Endothelial cell of umbilical vein (primary cell): ENCODE measurements around the gene NDUFS8. TPM values are rescaled to one million over a fixed set of nuclear protein-coding genes. Genes with fewer than 3 reads are reported as not detected.

Experiments used
- BruUV-seq: library from RNA; stranded (reverse); fragments of 400-500 nt; replicated peaks from 2 replicates; lab custom pipeline; 2021; lab: Mats Ljungman, UMichigan
- CTCF ChIA-PET: fragments of 300-600, 350-600 bp; sonication (Branson Sonifier 250); formaldehyde crosslinking; loops from one replicate; lab custom pipeline; 2021; ENCODE audit warnings: antibody characterized with exemption, inconsistent platforms; lab: Charles Lee
- POLR2A ChIA-PET: fragments of 300-600, 350-600 bp; sonication (Branson Sonifier 250); formaldehyde crosslinking; loops from one replicate; lab custom pipeline; 2021; ENCODE audit warnings: antibody characterized with exemption, inconsistent platforms; lab: Charles Lee
- DNase-seq: peaks from one replicate; pipeline ENCODE4 v3.0.0-alpha.2; 2011; ENCODE audit warnings: low read depth, low spot score
- FAIRE-seq: peaks from 2 replicates; lab custom pipeline; 2011; peaks lifted over from hg19 to GRCh38; lab: Jason Lieb, UNC
- H2AFZ ChIP-seq: 2 replicates; pipeline ENCODE4 v1.6.0; 2012; ENCODE audit warnings: low read depth, low read length, control low read depth, inconsistent platforms
- H3K27ac ChIP-seq: 2 replicates; pipeline ENCODE4 v1.5.1; 2011; ENCODE audit warnings: low read depth, mild to moderate bottlenecking, control low read depth, low read length, moderate library complexity; ENCODE audit not compliant: insufficient read depth
- H3K27me3 ChIP-seq, 2 experiments: 2 replicates each; pipeline versions ENCODE4 v1.6.0 to v1.6.1; 2011; ENCODE audit warnings: low read length in 2 of 2, mixed read lengths in 1 of 2; ENCODE audit not compliant: control insufficient read depth in 2 of 2, insufficient read depth in 2 of 2
- H3K36me3 ChIP-seq, 2 experiments: 2 replicates in 1 of 2; 3 replicates in 1 of 2; pipeline ENCODE4 v1.5.1; 2011; ENCODE audit warnings: low read length in 2 of 2, mild to moderate bottlenecking in 1 of 2, moderate library complexity in 1 of 2; ENCODE audit not compliant: control insufficient read depth in 2 of 2, insufficient read depth in 2 of 2; ENCODE audit errors: extremely low read depth in 1 of 2
- H3K4me1 ChIP-seq: 3 replicates; pipeline ENCODE4 v1.5.1; 2011; ENCODE audit warnings: mild to moderate bottlenecking, low read length; ENCODE audit not compliant: control insufficient read depth, insufficient read depth; ENCODE audit errors: extremely low read depth
- H3K4me2 ChIP-seq: 2 replicates; pipeline ENCODE4 v1.6.1; 2011; ENCODE audit warnings: low read length, control low read depth, mixed read lengths; ENCODE audit not compliant: insufficient read depth
- H3K4me3 ChIP-seq, 3 experiments: fragments of 200-600 bp in 1 of 3; sonication (generic), shearing (Covaris generic) in 1 of 3; replicated peaks in 1 of 3; 2 replicates each; pipeline ENCODE4 v1.5.1; 2011 to 2016; ENCODE audit warnings: control low read depth in 3 of 3, low read length in 3 of 3, mild to moderate bottlenecking in 2 of 3, inconsistent platforms in 1 of 3, low read depth in 1 of 3, moderate library complexity in 1 of 3; ENCODE audit not compliant: insufficient read depth in 1 of 3
- H3K79me2 ChIP-seq: 2 replicates; pipeline ENCODE4 v1.6.0; 2012; ENCODE audit warnings: low read length, inconsistent platforms; ENCODE audit not compliant: control insufficient read depth, insufficient read depth
- H3K9ac ChIP-seq: replicated peaks from 2 replicates; pipeline ENCODE3; 2011; ENCODE audit warnings: low read length, control low read depth; ENCODE audit not compliant: insufficient read depth; ENCODE audit errors: extremely low read depth
- H3K9me1 ChIP-seq: replicated peaks from 3 replicates; pipeline ENCODE4 v1.6.0; 2011; ENCODE audit warnings: mild to moderate bottlenecking, low read length; ENCODE audit not compliant: control insufficient read depth, insufficient read depth; ENCODE audit errors: extremely low read depth
- H3K9me3 ChIP-seq: replicated peaks from 2 replicates; pipeline ENCODE4 v1.5.1; 2012; ENCODE audit warnings: low read length, inconsistent platforms; ENCODE audit not compliant: control insufficient read depth, insufficient read depth
- H4K20me1 ChIP-seq: replicated peaks from 2 replicates; pipeline ENCODE3; 2011; ENCODE audit warnings: mild to moderate bottlenecking, low read length; ENCODE audit not compliant: control insufficient read depth, insufficient read depth; ENCODE audit errors: extremely low read depth
- CTCF ChIP-seq, 2 donors: IDR thresholded peaks; 1 replicate in 1 of 2; 2 replicates in 1 of 2; pipeline ENCODE4 v1.5.1; 2011; ENCODE audit warnings: low read length in 2 of 2, mild to moderate bottlenecking in 2 of 2, moderate library complexity in 2 of 2, control low read depth in 1 of 2, inconsistent platforms in 1 of 2, low read depth in 1 of 2; ENCODE audit not compliant: insufficient read depth in 1 of 2; ENCODE audit errors: extremely low read depth in 1 of 2
- EZH2 ChIP-seq: IDR thresholded peaks from 2 replicates; pipeline ENCODE4 v1.6.1; 2012; ENCODE audit warnings: borderline replicate concordance, low read depth, mild to moderate bottlenecking, moderate library complexity, low read length, inconsistent platforms; ENCODE audit not compliant: severe bottlenecking
- FOS ChIP-seq: IDR thresholded peaks from 2 replicates; pipeline ENCODE4 v1.6.1; 2011; ENCODE audit warnings: mild to moderate bottlenecking, low read length, moderate library complexity, borderline replicate concordance; ENCODE audit not compliant: insufficient read depth
- GATA2 ChIP-seq: IDR thresholded peaks from 2 replicates; pipeline ENCODE4 v1.7.0; 2011; ENCODE audit warnings: low read depth, mild to moderate bottlenecking, moderate library complexity, mixed read lengths, low read length; ENCODE audit not compliant: insufficient read length, insufficient read depth
- JUN ChIP-seq: IDR thresholded peaks from 2 replicates; pipeline ENCODE4 v1.6.1; 2011; ENCODE audit warnings: borderline replicate concordance, low read depth; ENCODE audit not compliant: insufficient read length, insufficient read depth
- MAX ChIP-seq: IDR thresholded peaks from 2 replicates; pipeline ENCODE4 v1.6.1; 2011; ENCODE audit not compliant: insufficient read depth, insufficient read length
- MYC ChIP-seq: IDR thresholded peaks from one replicate; pipeline ENCODE4 v1.6.1; 2011; ENCODE audit warnings: mild to moderate bottlenecking, low read depth, low read length
- POLR2A ChIP-seq: IDR thresholded peaks from 2 replicates; pipeline ENCODE4 v1.6.1; 2012; ENCODE audit warnings: low read depth, mild to moderate bottlenecking, control low read depth, low read length
- POLR2AphosphoS5 ChIP-seq: IDR thresholded peaks from 2 replicates; pipeline ENCODE4 v1.6.1; 2012; ENCODE audit warnings: low read depth, mild to moderate bottlenecking, control low read depth, low read length, moderate library complexity; ENCODE audit not compliant: insufficient read depth
- dilution Hi-C: fragments of 300-500 bp; cut with MboI; formaldehyde crosslinking; loops from one replicate; pipeline ENCODE4 v1.15.0; 2019; ENCODE audit warnings: low sequenced_read_pairs; ENCODE audit not compliant: extremely low pct_ligation_motif_present
- intact Hi-C: fragments of 100-400 bp; cut with micrococcal nuclease; formaldehyde crosslinking; loops from one replicate; pipeline ENCODE4 v1.10.0; 2022
- polyA plus RNA-seq, 4 experiments: library from polyadenylated mRNA; depleted of rRNA in 3 of 4; stranded (reverse) in 3 of 4; unstranded in 1 of 4; fragments of >200 nt; gene quantifications; 2 replicates each; pipeline versions ENCODE4 v1.2.1 to v1.2.3, GENCODE V29; 2011 to 2012; ENCODE audit warnings: missing spikeins in 1 of 4
- total RNA-seq: library from RNA; stranded (reverse); gene quantifications from 2 replicates; pipeline ENCODE4 v1.2.3, GENCODE V29; 2021

The NDUFS8 gene
- total and polyA plus RNA-seq, 2 donors (not counting 3 experiments of a cell fraction or from before 2014, with no cell fraction given): 166 to 170 TPM

DNA sequence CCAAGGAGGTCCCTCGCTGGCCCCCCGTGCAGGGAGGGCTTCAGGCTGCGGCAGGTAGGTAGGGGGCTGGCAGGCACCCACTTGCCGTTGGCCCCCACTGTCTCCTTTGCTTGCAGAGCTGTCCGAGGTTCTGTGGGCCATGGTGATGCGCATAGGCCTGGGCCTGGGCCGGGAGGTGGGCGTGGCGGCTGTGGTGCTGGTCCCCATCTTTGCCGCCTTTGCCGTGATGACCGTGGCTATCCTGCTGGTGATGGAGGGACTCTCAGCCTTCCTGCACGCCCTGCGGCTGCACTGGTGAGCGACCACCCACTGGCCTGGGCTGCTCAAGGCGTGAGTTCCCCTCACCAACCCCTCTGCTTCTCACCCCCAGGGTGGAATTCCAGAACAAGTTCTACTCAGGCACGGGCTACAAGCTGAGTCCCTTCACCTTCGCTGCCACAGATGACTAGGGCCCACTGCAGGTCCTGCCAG lies 19.9 kb downstream of the NDUFS8 start:
- no peak for TF ChIP-seq MYC
- TF ChIP-seq JUN: no peak
- TF ChIP-seq EZH2: no peak
- no peak for TF ChIP-seq POLR2AphosphoS5
- no peak for TF ChIP-seq MAX
- no peak for TF ChIP-seq GATA2
- no peak for TF ChIP-seq CTCF (IDR thresholded peaks at IDR 0.05; ENCODE audit: extremely low read depth in 1 of 2, insufficient read depth in 1 of 2, low read depth in 1 of 2, low read length in 2 of 2)
- no peak for TF ChIP-seq FOS
- no peak for TF ChIP-seq POLR2A
- CTCF ChIA-PET: no interaction called here
- no TSS peak for BruUV-seq

More for the DNA sequence above, 19.9 kb downstream of the NDUFS8 start:
- DNase-seq (no peak), FAIRE-seq (no peak)
- no peaks in the 10 kb centered on the region for H3K79me2 ChIP-seq
- no peaks in the 10 kb centered on the region for H4K20me1 ChIP-seq
- dilution Hi-C loops (no loop called here), intact Hi-C loops (no loop called here)
- no peak overlapping the region for H3K4me3 ChIP-seq
- H3K9me3 ChIP-seq: no peaks in the 10 kb centered on the region
- no peak overlapping the region for H3K27ac ChIP-seq
- POLR2A ChIA-PET: no interaction called here
- H3K9ac ChIP-seq: no peak overlapping the region
- peaks cover 4 to 41% of the 10 kb centered on the region in 2 experiments for H3K36me3 ChIP-seq
- H2AFZ ChIP-seq: no peak overlapping the region
- H3K4me1 ChIP-seq: no peaks in the 10 kb centered on the region
- no peak overlapping the region for H3K4me2 ChIP-seq
- H3K27me3 ChIP-seq: no peaks in the 10 kb centered on the region
- no peaks in the 10 kb centered on the region for H3K9me1 ChIP-seq
